Naive thymus-derived CD4-positive, alpha-beta T cell (primary cell): Measurements from ENCODE around the gene LMCD1. TPM values are rescaled to one million over a fixed set of nuclear protein-coding genes. Genes with fewer than 3 reads are reported as not detected.

ENCODE experiments used
- ATAC-seq: fragments of 150-1000 bp; cut with Tn5 transposase; 2 replicates; pipeline ENCODE4 v1.10.0; 2021; ENCODE audit warnings: mild to moderate bottlenecking, moderate library complexity
- CTCF ChIA-PET: fragments of 350-600 bp; sonication (Branson Sonifier 250); formaldehyde crosslinking; loops from one replicate; lab custom pipeline; 2021; ENCODE audit warnings: antibody characterized with exemption; lab: Charles Lee
- POLR2A ChIA-PET: fragments of 350-600 bp; sonication (Branson Sonifier 250); formaldehyde crosslinking; loops from one replicate; lab custom pipeline; 2021; ENCODE audit warnings: antibody characterized with exemption, inconsistent platforms; lab: Charles Lee
- DNase-seq, 9 donors: peaks; one replicate each; pipeline versions ENCODE4 v3.0.0 to v3.0.0-alpha.2; 2020 to 2022; ENCODE audit warnings: mixed read lengths in 1 of 9
- H3K27ac ChIP-seq: one replicate; pipeline ENCODE4 v1.7.0; 2013; ENCODE audit warnings: mild to moderate bottlenecking, low read depth, low read length, moderate library complexity
- H3K27me3 ChIP-seq, 2 donors: one replicate each; pipeline ENCODE4 v1.7.0; 2013; ENCODE audit warnings: low read length in 2 of 2, mild to moderate bottlenecking in 2 of 2, moderate library complexity in 2 of 2; ENCODE audit not compliant: control insufficient read depth in 2 of 2, insufficient read depth in 2 of 2
- H3K36me3 ChIP-seq, 3 experiments: 1 replicate in 2 of 3; 2 replicates in 1 of 3; pipeline ENCODE4 v1.7.0; 2013; ENCODE audit warnings: low read length in 3 of 3, mild to moderate bottlenecking in 3 of 3, moderate library complexity in 1 of 3; ENCODE audit not compliant: insufficient read depth in 3 of 3, control insufficient read depth in 2 of 3
- H3K4me1 ChIP-seq, 2 donors: one replicate each; pipeline ENCODE4 v1.7.0; 2013; ENCODE audit warnings: low read length in 2 of 2, mild to moderate bottlenecking in 2 of 2, moderate library complexity in 1 of 2; ENCODE audit not compliant: control insufficient read depth in 2 of 2, insufficient read depth in 2 of 2
- H3K4me3 ChIP-seq: 2 replicates; pipeline ENCODE4 v1.7.0; 2013; ENCODE audit warnings: mild to moderate bottlenecking, low read length
- H3K9me3 ChIP-seq, 3 experiments: 1 replicate in 2 of 3; 2 replicates in 1 of 3; pipeline ENCODE4 v1.7.0; 2013; ENCODE audit warnings: low read length in 3 of 3; ENCODE audit not compliant: control insufficient read depth in 2 of 3
- H3K27ac Mint-ChIP-seq, 9 donors: one replicate each; pipeline ENCODE4 v1.8.0; 2020 to 2022; ENCODE audit warnings: mixed read lengths in 9 of 9, mild to moderate bottlenecking in 8 of 9, moderate library complexity in 5 of 9, inconsistent platforms in 2 of 9
- H3K27me3 Mint-ChIP-seq, 5 donors: one replicate each; pipeline ENCODE4 v1.8.0; 2021 to 2022; ENCODE audit warnings: mixed read lengths in 5 of 5, mild to moderate bottlenecking in 1 of 5
- H3K36me3 Mint-ChIP-seq, 5 donors: one replicate each; pipeline ENCODE4 v1.8.0; 2020 to 2022; ENCODE audit warnings: mixed read lengths in 5 of 5, mild to moderate bottlenecking in 3 of 5, inconsistent platforms in 1 of 5
- H3K4me1 Mint-ChIP-seq, 7 donors: one replicate each; pipeline ENCODE4 v1.8.0; 2020 to 2022; ENCODE audit warnings: mixed read lengths in 7 of 7, mild to moderate bottlenecking in 3 of 7, inconsistent platforms in 1 of 7
- H3K4me3 Mint-ChIP-seq, 10 donors: one replicate each; pipeline ENCODE4 v1.8.0; 2020 to 2022; ENCODE audit warnings: mild to moderate bottlenecking in 10 of 10, mixed read lengths in 10 of 10, moderate library complexity in 6 of 10, inconsistent platforms in 2 of 10
- H3K9me3 Mint-ChIP-seq, 11 donors: one replicate each; pipeline ENCODE4 v1.8.0; 2020 to 2022; ENCODE audit warnings: mixed read lengths in 11 of 11, mild to moderate bottlenecking in 4 of 11, inconsistent platforms in 1 of 11, moderate library complexity in 1 of 11
- intact Hi-C, 2 donors: fragments of 100-400 bp; cut with micrococcal nuclease; formaldehyde crosslinking; loops; one replicate each; pipeline ENCODE4 v1.15.1; 2023
- polyA plus RNA-seq, 2 donors: library from polyadenylated mRNA; unstranded; fragments of 300-500 nt; fragmentation: Illumina TruSeq; gene quantifications; one replicate each; pipeline ENCODE4 v1.2.3, GENCODE V29; 2021
- total RNA-seq, 6 experiments: library from RNA in 5 of 6; stranded (reverse) in 5 of 6; gene quantifications; 1 replicate in 5 of 6; 2 replicates in 1 of 6; pipeline ENCODE4 v1.2.3 and lab custom pipeline; 2021 to 2026

LMCD1 gene
- total and polyA plus RNA-seq, 7 experiments from 2014 or later: 0.56 TPM; not detected in 6

DNA sequence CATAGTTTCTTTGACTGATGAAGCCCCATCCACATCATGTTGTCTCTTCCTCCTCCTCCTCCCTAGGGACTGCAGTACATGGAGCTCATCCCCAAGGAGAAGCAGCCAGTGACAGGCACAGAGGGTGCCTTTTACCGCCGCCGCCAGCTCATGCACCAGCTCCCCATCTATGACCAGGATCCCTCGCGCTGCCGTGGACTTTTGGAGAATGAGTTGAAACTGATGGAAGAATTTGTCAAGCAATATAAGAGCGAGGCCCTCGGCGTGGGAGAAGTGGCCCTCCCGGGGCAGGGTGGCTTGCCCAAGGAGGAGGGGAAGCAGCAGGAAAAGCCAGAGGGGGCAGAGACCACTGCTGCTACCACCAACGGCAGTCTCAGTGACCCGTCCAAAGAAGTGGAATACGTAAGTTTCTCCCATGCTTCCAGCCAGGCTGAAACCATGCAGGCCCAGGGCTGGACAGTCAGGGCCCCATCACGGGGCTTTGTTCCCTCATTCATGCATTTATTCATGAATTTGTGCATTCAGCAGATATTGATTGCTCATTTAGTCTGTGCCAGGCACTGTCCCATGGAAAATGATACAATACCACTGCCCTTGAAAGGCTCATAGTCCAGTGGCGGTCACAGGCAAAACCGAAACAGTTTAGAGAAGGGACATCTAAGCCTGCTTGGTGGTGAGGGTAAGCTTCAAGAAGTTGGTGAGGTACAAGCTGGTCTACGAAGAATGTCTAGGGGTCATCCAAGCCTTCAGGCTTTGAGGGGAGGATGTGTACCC, 47.1 kb downstream of the LMCD1 start:
- intact Hi-C loops: no loop called here
- Histone ChIP-seq H3K9me3 (no peaks in the 10 kb centered on the region), H3K27me3 (no peaks in the 10 kb centered on the region), H3K4me3 (no peak overlapping the region), H3K27ac (no peak overlapping the region), H3K36me3 (no peaks in the 10 kb centered on the region), H3K4me1 (no peaks in the 10 kb centered on the region)
- Mint-ChIP-seq H3K4me3 (no peak overlapping the region), H3K4me1 (no peaks in the 10 kb centered on the region), H3K27me3 (peaks cover 0 to 8% (median 0%) of the 10 kb centered on the region in 5 donors), H3K27ac (no peak overlapping the region), H3K9me3 (peaks cover 0 to 4% (median 0%) of the 10 kb centered on the region in 11 donors), H3K36me3 (no peaks in the 10 kb centered on the region)
- DNase-seq (no peak), ATAC-seq (no peak)
- POLR2A ChIA-PET: no interaction called here
- CTCF ChIA-PET: no interaction called here

DNA sequence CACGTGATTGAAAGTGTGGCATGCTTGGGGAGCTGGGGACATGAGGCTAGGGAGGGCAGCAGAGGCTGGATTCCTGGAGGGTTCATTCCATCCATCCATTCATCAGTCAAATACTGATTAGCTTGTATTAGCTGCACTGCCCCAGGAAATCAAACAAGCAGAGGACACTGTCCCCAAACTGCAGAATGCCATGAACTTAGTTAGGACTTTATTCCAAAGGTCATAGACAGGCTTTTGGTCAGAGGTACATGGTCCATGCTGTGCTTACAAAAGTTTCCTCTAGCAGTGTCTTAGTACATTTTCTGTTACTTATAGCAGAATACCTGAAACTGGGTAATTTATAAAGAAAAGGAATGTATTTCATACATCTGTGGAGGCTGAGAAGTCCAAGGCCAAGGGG, 47.7 kb downstream of the LMCD1 start:
- ChIA-PET CTCF (no interaction called here), POLR2A (no interaction called here)
- Mint-ChIP-seq H3K4me3 (no peak overlapping the region), H3K27me3 (peaks cover 0 to 8% (median 0%) of the 10 kb centered on the region in 5 donors), H3K4me1 (no peaks in the 10 kb centered on the region), H3K9me3 (peaks cover 0 to 4% (median 0%) of the 10 kb centered on the region in 11 donors), H3K27ac (no peak overlapping the region), H3K36me3 (no peaks in the 10 kb centered on the region)
- DNase-seq: no peak
- H3K4me3 ChIP-seq: no peak overlapping the region
- intact Hi-C loops: no loop called here
- H3K27ac ChIP-seq: no peak overlapping the region
- no peaks in the 10 kb centered on the region for H3K36me3 ChIP-seq
- no peaks in the 10 kb centered on the region for H3K27me3 ChIP-seq
- no peak for ATAC-seq
- H3K4me1 ChIP-seq: no peaks in the 10 kb centered on the region
- H3K9me3 ChIP-seq: no peaks in the 10 kb centered on the region

GRCh38 chr3:8550611-8551010, 49.0 kb downstream of the LMCD1 start:
- Mint-ChIP-seq H3K27ac (peak overlapping the region in 1 of 9 donors; percentile 21), H3K9me3 (peaks cover 0 to 4% (median 0%) of the 10 kb centered on the region in 11 donors), H3K4me3 (no peak overlapping the region), H3K36me3 (no peaks in the 10 kb centered on the region), H3K27me3 (peaks cover 0 to 4% (median 0%) of the 10 kb centered on the region in 5 donors), H3K4me1 (no peaks in the 10 kb centered on the region)
- Histone ChIP-seq H3K27ac (no peak overlapping the region), H3K4me1 (no peaks in the 10 kb centered on the region), H3K4me3 (no peak overlapping the region), H3K9me3 (no peaks in the 10 kb centered on the region), H3K36me3 (no peaks in the 10 kb centered on the region), H3K27me3 (no peaks in the 10 kb centered on the region)
- POLR2A ChIA-PET: no interaction called here
- ATAC-seq (no peak), DNase-seq (no peak)
- intact Hi-C loops: no loop called here
- CTCF ChIA-PET: no interaction called here

DNA sequence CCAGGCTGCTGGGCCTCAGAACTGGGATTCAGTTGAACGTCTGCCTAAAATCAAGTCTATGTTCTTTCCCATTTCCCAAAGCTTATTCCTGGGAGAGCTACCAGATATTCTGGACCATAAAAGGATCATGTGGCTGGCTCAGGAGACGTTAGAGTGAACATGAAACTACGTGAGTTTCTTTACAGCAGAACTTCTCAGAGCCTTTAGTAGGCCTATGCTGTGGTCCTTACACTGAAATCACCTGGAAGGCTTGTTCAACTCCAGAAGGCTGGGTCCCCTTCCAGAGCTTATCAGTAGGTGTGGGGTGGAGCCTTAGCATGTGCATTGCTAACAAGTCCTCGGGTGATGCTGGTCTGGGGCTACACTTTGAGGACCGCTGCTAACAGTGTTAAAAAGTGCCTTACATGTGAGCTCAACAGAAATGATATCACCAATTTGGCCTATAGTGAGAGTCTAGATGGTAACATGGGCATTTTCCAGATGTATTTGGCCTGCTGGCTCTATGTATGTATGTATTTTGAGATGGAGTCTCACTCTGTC, 50.7 kb downstream of the LMCD1 start:
- Mint-ChIP-seq H3K27me3 (no peaks in the 10 kb centered on the region), H3K4me3 (no peak overlapping the region), H3K4me1 (no peaks in the 10 kb centered on the region), H3K9me3 (peaks cover 0 to 4% (median 0%) of the 10 kb centered on the region in 11 donors), H3K27ac (no peak overlapping the region), H3K36me3 (no peaks in the 10 kb centered on the region)
- ChIA-PET CTCF (no interaction called here), POLR2A (no interaction called here)
- H3K36me3 ChIP-seq: no peaks in the 10 kb centered on the region
- H3K4me3 ChIP-seq: no peak overlapping the region
- intact Hi-C loops: no loop called here
- H3K27ac ChIP-seq: no peak overlapping the region
- no peaks in the 10 kb centered on the region for H3K27me3 ChIP-seq
- no peaks in the 10 kb centered on the region for H3K9me3 ChIP-seq
- ATAC-seq (no peak), DNase-seq (no peak)
- H3K4me1 ChIP-seq: no peaks in the 10 kb centered on the region

DNA sequence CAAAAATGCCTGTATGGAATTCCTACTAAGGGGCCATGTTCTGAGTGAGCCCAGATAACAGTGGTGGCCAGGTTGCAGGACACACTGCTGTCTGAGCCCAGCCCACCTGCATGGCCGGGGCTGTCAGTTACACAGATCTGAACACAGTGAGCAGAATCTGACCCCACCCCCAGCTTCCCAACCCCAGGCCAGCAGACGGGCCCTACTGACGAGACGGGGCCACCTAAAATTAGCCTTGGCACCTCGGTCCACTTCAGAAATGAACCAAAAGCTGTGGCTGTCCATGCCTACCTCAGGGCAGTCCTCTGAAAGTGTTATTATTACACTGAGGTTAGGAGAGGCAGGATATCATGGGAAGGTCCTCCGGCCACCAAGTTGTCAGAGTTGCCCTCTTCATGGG, 51.8 kb downstream of the LMCD1 start:
- no peak for DNase-seq
- intact Hi-C loops: no loop called here
- H3K36me3 ChIP-seq: no peaks in the 10 kb centered on the region

GRCh38 chr3:8554696-8555095, 53.1 kb downstream of the LMCD1 start:
- no peaks in the 10 kb centered on the region for H3K27me3 ChIP-seq
- H3K27ac ChIP-seq: no peak overlapping the region
- Mint-ChIP-seq H3K4me3 (no peak overlapping the region), H3K36me3 (no peaks in the 10 kb centered on the region), H3K27ac (no peak overlapping the region), H3K4me1 (no peaks in the 10 kb centered on the region), H3K27me3 (peaks cover 0 to 10% (median 0%) of the 10 kb centered on the region in 5 donors), H3K9me3 (peaks cover 0 to 4% (median 0%) of the 10 kb centered on the region in 11 donors)
- H3K4me3 ChIP-seq: no peak overlapping the region
- H3K4me1 ChIP-seq: no peaks in the 10 kb centered on the region
- ATAC-seq: no peak
- intact Hi-C loops: no loop called here
- POLR2A ChIA-PET: no interaction called here
- CTCF ChIA-PET: no interaction called here
- H3K9me3 ChIP-seq: no peaks in the 10 kb centered on the region
- no peaks in the 10 kb centered on the region for H3K36me3 ChIP-seq
- no peak for DNase-seq

More for the DNA sequence above, 51.8 kb downstream of the LMCD1 start:
- Mint-ChIP-seq H3K27me3 (peaks cover 0 to 2% (median 0%) of the 10 kb centered on the region in 5 donors), H3K4me3 (no peak overlapping the region), H3K9me3 (peaks cover 0 to 4% (median 0%) of the 10 kb centered on the region in 11 donors), H3K27ac (no peak overlapping the region), H3K4me1 (no peaks in the 10 kb centered on the region), H3K36me3 (no peaks in the 10 kb centered on the region)
- CTCF ChIA-PET: no interaction called here
- ATAC-seq: no peak
- POLR2A ChIA-PET: no interaction called here
- Histone ChIP-seq H3K27me3 (no peaks in the 10 kb centered on the region), H3K4me3 (no peak overlapping the region), H3K4me1 (no peaks in the 10 kb centered on the region), H3K9me3 (no peaks in the 10 kb centered on the region), H3K27ac (no peak overlapping the region)
